KBM-7 (cell line): ENCODE results near the gene OR10A6.

Experiments used
- DNase-seq: peaks from one replicate; pipeline ENCODE4 v3.0.0-alpha.2; 2015
- in situ Hi-C: fragments of 300-500 bp; cut with MboI; formaldehyde crosslinking; loops from 2 replicates; pipeline ENCODE4 v1.14.3; 2020; ENCODE audit warnings: low sequenced_read_pairs, low pct_unique_long_range_greater_than_20kb, mixed read lengths

The OR10A6 gene

GRCh38 chr11:7892059-7892699, 38.9 kb downstream of the OR10A6 start:
- in situ Hi-C loops: no loop called here

GRCh38 chr11:7890417-7891172, 40.5 kb downstream of the OR10A6 start:
- DNase-seq: no peak
- in situ Hi-C loops: no loop called here

More at GRCh38 chr11:7892059-7892699, 38.9 kb downstream of the OR10A6 start:
- DNase-seq: no peak

GRCh38 chr11:7889985-7890384, 41.1 kb downstream of the OR10A6 start:
- in situ Hi-C loops: no loop called here
- no peak for DNase-seq

- in situ Hi-C loops: no loop called here
- DNase-seq: no peak
Observed at GRCh38 chr11:7882860-7883259, 48.2 kb downstream of the OR10A6 start.
